HG02678 (cell line): ENCODE measurements around the gene SPX.

Experiments
- ATAC-seq: cut with Tn5 transposase; IDR thresholded peaks from one replicate; pipeline ENCODE4 v1.9.1; 2021; ENCODE audit warnings: mild to moderate bottlenecking, moderate library complexity; ENCODE audit not compliant: unreplicated experiment

Gene SPX

GRCh38 chr12:21526053-21526452, at the start of gene SPX:
Gene SPX (plus strand): TSS chr12:21526296. CDS start chr12:21526473, 177 bp downstream.
- no peak for ATAC-seq

- no peak for ATAC-seq
Measured at GRCh38 chr12:21476949-21477348, 49.1 kb upstream of the SPX start.

DNA sequence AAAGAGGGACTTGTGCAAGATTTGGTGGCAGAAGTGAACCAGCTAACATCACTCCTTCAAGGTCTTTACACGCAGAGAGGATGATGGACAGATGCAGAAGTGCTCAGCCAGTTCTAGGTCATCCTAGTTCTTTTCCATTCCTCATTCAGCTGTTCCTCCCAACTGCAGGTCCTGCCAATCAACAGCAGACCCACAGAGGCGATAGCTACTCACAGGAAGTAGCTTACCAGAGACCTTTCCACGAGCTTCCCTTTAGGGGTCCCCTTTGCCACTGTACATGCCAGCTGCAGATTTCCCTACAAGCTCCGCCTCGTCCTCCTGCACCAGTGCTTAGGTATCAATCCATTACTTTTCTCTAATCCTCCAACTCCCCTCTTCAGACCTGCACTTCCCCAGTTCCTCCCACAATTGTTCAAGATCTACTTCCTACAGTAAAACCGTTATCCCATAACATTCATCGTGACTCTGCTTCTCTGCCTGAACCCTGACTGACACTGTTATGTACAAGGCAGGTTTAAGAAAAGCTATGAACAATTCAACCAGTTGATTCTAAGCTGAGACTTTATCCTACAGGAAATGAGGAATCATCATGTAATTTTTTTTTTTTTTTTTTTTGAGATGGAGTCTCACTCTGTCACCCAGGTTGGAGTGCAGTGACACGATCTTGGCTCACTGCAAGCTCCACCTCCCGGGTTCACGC, 47.2 kb upstream of the SPX start:
- no peak for ATAC-seq

DNA sequence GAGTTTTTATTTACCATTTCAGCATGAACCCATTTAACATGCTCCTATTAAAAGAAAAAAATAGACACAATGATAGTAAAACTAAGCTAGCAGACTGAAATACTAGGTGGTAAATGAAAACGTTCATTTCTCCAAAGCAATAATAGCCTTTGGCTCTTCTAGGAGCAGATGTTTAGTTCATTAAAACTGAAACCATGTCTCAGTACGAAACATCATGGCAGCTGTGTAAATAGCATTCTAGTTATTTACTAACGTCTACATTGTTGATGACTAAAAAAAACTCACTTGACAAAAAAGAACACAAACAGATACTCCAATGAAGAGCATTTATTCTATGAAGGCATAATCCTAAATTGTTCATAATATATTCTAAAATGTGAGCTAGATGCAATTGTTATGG, 42.6 kb upstream of the SPX start:
- no peak for ATAC-seq

- no peak for ATAC-seq
Measured at GRCh38 chr12:21485998-21486397, 40.1 kb upstream of the SPX start.

DNA sequence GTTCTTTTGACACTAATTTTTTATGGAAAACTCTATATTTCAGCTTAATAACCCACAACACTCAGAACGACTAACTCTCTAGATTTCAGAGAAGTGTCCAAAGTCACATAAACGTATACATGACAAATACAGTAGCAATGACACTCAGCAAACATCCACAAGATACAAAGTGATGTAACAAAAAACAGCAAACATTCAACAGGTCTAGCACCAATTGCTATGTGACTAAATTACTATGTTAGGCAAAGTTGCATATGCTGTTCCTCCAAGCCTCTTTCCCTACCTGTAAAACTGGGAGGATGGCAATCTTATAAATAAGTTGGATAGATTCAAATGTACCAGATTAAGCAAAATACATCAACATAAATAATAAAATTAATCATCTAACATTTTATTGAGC, 26.3 kb upstream of the SPX start:
- no peak for ATAC-seq

- no peak for ATAC-seq
Measured at GRCh38 chr12:21500786-21501257, 25.3 kb upstream of the SPX start.

- ATAC-seq, result peak; percentile 99
Measured at GRCh38 chr12:21501258-21502163, 24.6 kb upstream of the SPX start, which contains the start of the genes GOLT1B and RECQL. Gene GOLT1B (plus strand): TSS chr12:21501789. CDS start chr12:21501924, 135 bp downstream. Gene RECQL (minus strand): TSS chr12:21501635. CDS start chr12:21499570, 2,065 bp downstream.

DNA sequence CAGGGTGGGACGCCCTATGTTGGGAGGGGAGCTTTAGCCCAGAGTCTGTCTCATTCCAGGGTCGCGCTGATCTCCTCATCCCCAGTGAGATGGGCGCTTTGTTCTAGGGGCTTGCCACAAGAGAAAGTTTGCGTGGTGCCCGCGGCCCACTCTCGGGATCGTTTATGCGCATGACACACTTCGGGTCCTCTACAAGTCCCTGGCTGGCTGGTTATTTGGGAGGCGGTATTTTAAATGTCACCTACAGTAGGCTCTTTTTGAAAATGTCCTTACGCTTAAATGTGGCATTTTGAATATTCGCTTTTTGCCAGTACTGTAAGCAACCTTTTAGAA, 24.0 kb upstream of the SPX start:
- no peak for ATAC-seq

DNA sequence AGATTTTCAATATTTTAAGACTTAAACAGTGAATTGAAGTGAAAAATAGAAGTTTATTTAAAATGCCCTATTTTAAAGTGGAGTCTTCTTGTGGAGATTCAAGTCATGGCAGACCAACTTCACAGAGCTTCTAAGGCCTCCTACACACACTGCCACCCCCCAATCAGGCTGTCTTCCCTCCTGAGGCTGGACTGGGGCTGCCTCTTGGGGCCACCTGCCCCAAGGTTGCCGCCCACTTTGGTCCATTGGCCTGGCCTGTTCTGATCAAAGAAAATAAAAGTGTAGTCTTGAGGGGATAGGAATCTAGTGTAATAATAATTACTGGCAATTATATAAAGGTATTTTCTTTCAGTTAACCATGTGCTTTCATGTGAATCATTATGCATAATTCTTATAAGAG, 23.2 kb upstream of the SPX start:
- no peak for ATAC-seq

- ATAC-seq, result no peak
Measured at GRCh38 chr12:21505888-21506287, 20.2 kb upstream of the SPX start.

GRCh38 chr12:21507849-21508248, 18.2 kb upstream of the SPX start:
- ATAC-seq, result no peak

- ATAC-seq, result peak; percentile 96
Measured at GRCh38 chr12:21509768-21510167, 16.3 kb upstream of the SPX start.

DNA sequence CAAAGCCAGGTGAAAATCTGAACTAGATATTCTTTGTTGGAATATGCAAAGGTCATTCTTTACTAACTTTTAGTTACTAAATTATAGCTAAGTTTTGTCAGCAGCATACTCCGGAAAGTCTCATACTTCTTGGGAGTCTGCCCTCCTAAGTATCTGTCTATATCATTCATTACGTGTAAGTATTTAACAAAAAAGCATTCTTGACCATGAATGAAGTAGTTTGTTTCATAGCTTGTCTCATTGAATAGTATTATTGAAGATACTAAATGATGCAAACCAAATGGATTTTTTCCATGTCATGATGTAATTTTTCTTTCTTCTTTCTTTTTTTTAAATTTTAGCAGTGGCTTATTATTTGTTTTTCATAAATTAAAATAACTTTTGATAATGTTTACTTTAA, 9.8 kb upstream of the SPX start:
- ATAC-seq, result no peak

GRCh38 chr12:21518451-21518850, 7.6 kb upstream of the SPX start:
- ATAC-seq, result no peak

- no peak for ATAC-seq
Measured at GRCh38 chr12:21521541-21521940, 4.6 kb upstream of the SPX start.

GRCh38 chr12:21523148-21523547, 2.9 kb upstream of the SPX start:
- no peak for ATAC-seq

GRCh38 chr12:21526721-21527345, 737 bp downstream of the SPX start:
- no peak for ATAC-seq

GRCh38 chr12:21527451-21528180, 1.5 kb downstream of the SPX start:
- peak; percentile 96 for ATAC-seq

- no peak for ATAC-seq
Measured at GRCh38 chr12:21528953-21529352, 2.9 kb downstream of the SPX start.

- ATAC-seq, result no peak
Measured at GRCh38 chr12:21529456-21529855, 3.4 kb downstream of the SPX start.
